NB4 (cell line): Measurements from ENCODE around the gene TFF2.

ENCODE experiments used
- DNase-seq: peaks from one replicate; pipeline ENCODE4 v3.0.0; 2010; ENCODE audit warnings: low read depth
- H3K4me3 ChIP-seq: one replicate; pipeline ENCODE4 v1.5.1; 2011; ENCODE audit warnings: mild to moderate bottlenecking, low read depth, low read length, moderate library complexity
- CTCF ChIP-seq: IDR thresholded peaks from one replicate; pipeline ENCODE4 v1.5.1; 2012; ENCODE audit warnings: low read depth, low read length
- MAX ChIP-seq: IDR thresholded peaks from 2 replicates; pipeline ENCODE4 v1.6.1; 2011; ENCODE audit warnings: low read depth, low read length
- MYC ChIP-seq: IDR thresholded peaks from 2 replicates; pipeline ENCODE4 v1.6.1; 2011; ENCODE audit warnings: low read depth, low read length
- POLR2A ChIP-seq: IDR thresholded peaks from 2 replicates; pipeline ENCODE4 v1.6.1; 2011; ENCODE audit warnings: mild to moderate bottlenecking; ENCODE audit not compliant: insufficient read length; ENCODE audit errors: extremely low read depth

Gene TFF2

GRCh38 chr21:42314616-42315295 lies 36.0 kb downstream of the TFF2 start:
- TF ChIP-seq MAX (no peak), MYC (no peak), CTCF (no peak), POLR2A (no peak)
- H3K4me3 ChIP-seq, result no peak overlapping the region
- DNase-seq, result no peak

- no peak overlapping the region for H3K4me3 ChIP-seq
- DNase-seq, result peak; percentile 52
- TF ChIP-seq CTCF, result no peak
- no peak for TF ChIP-seq MAX
- no peak for TF ChIP-seq POLR2A
- TF ChIP-seq MYC, result no peak
Measured at GRCh38 chr21:42313501-42313969, 37.3 kb downstream of the TFF2 start.

- DNase-seq, result no peak
- H3K4me3 ChIP-seq, result no peak overlapping the region
- TF ChIP-seq MAX (no peak), CTCF (no peak), MYC (no peak)
Measured at GRCh38 chr21:42312626-42313104, 38.1 kb downstream of the TFF2 start.

GRCh38 chr21:42311816-42312625 lies 38.8 kb downstream of the TFF2 start:
- TF ChIP-seq MAX (no peak), MYC (no peak), CTCF (no peak), POLR2A (no peak)
- H3K4me3 ChIP-seq, result no peak overlapping the region
- no peak for DNase-seq

GRCh38 chr21:42311160-42311559 lies 39.6 kb downstream of the TFF2 start:
- DNase-seq, result no peak
- no peak overlapping the region for H3K4me3 ChIP-seq
- TF ChIP-seq MAX, result no peak
- no peak for TF ChIP-seq CTCF
- no peak for TF ChIP-seq MYC
- TF ChIP-seq POLR2A, result no peak
